Upper lobe of left lung (tissue), 4 donors: ENCODE measurements around the gene HIVEP3.

Experiments used
- CTCF ChIP-seq, 6 experiments: fragments of 450-650 bp in 4 of 6; fragments of 200-600 bp in 2 of 6; sonication (generic) in 2 of 6; IDR thresholded peaks; one replicate each; pipeline ENCODE4 v1.5.1; 2016 to 2019; ENCODE audit warnings: antibody characterized with exemption in 6 of 6
- POLR2A ChIP-seq, 4 donors: fragments of 450-650 bp; IDR thresholded peaks; one replicate each; pipeline ENCODE4 v1.5.1; 2016 to 2017; ENCODE audit warnings: antibody characterized with exemption in 4 of 4, mild to moderate bottlenecking in 2 of 4

GRCh38 chr1:41733021-41733420 is 185.7 kb downstream of the HIVEP3 start:
- TF ChIP-seq CTCF (IDR thresholded peaks at IDR 0.05): no peak
- TF ChIP-seq POLR2A (IDR thresholded peaks at IDR 0.05): no peak
